ENCODE results near the gene PARP15. TPM values are rescaled to one million over a fixed set of nuclear protein-coding genes. Genes with fewer than 3 reads are reported as not detected.

Gene PARP15
- 10 to 100 TPM; 10.3 to 11.3 TPM for total RNA-seq

DNA sequence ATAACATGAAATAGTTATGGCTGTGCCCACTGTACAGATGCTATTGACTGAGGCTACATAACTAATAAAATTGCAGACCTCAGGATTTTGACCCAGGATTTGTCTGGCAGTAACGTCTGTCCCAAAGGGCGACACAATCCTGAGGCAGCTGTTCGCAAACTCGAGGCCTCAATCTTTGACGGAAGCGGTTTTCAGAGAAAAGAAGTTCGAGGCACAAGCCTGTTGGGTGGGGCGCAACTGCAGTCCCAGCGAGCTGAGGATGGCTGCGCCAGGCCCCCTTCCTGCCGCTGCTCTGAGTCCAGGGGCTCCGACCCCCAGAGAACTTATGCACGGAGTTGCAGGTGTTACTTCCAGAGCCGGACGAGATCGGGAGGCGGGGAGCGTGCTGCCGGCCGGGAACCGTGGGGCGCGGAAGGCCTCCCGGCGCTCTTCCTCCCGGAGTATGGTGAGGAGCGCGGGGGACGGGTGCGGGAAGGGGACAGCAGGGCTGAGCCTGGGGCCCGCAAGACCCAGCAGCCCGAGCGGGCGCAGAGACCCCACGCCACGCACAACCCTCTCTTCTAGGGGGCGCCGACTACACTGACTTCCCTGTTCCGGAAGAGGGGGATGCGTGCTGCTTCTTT, at the start of gene PARP15:
Gene PARP15 (plus strand): TSS at position 242 of the 623 bp plus-strand sequence. CDS start 18 bp downstream, at position 260.
- POLR2A ChIA-PET = interaction anchor here (1.3 kb wide), 1 partner anchor 13 kb away, joined by 4 read pairs; the partner anchor contains the start of genes DTX3L and PARP9
- CTCF ChIA-PET = interaction anchor here (1.0 kb wide), 1 partner anchor 51 kb away, joined by 3 read pairs; no protein-coding TSS in a partner anchor

DNA sequence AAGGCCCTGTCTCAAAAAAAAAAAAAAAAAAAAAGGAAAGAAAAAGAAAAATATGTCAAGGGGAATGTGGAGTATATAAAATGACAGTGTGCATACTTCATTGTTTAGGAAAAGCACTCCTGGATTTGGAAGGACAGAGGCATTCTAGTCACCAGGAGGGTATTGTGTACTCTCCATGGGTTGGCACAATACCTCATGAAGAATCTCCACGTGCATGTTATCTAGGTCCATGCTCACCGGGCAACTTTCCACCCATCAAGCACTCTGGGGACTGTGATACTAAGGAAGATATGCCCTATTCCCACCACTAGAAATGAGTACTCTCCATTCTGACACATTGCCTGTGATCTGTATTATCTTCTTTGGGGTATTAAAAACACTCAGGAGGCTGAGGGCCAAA, 47.3 kb upstream of the PARP15 start:
- CTCF ChIA-PET = no interaction called here
- POLR2A ChIA-PET = no interaction called here

DNA sequence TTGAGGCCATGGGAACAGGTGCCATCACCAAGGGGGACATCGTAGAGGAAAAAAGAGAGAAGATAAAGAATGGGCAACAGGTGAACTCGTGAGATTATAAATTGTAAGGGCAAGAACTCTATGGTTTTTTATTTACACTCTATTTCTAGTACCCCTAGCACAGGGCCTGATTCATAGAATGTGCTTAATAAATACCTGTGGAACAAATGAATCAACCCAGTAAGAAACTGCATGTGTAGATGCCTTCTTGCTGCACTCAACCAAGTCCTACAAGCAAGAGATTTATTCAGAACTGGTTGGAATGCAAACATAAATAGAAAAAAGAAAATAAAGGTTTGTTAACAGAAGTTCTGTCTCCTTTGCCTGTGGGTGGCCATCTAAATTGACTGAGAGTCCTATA, 44.0 kb upstream of the PARP15 start:
- POLR2A ChIA-PET = interaction anchor here (2.0 kb wide), 1 partner anchor 19 kb away, joined by 15 read pairs; the partner anchor contains the start of gene KPNA1
- CTCF ChIA-PET = interaction anchor here (1.1 kb wide), 1 partner anchor 146 kb away, joined by 5 read pairs; no protein-coding TSS in a partner anchor

DNA sequence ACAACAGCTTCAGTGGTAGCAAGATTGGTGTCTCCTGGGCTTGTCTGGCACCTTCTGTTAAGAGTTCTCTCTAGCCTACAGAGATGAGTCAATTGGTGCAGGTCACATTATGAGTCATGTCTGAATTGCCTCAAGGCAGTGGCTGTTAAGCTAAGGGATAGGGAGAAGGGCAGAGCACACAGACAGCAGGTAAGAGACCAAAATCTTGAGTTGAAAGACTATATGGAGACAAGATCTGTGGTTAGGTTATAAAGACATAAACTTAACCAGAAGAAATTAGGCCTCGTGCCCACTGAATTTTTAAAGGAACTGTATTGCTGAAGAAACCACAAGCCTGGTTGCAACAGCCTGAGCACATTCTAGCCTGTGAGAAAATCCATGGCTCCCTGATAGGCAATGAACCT, 43.5 kb upstream of the PARP15 start:
- ChIA-PET CTCF (interaction anchor here (1.1 kb wide), 1 partner anchor 146 kb away, joined by 5 read pairs; no protein-coding TSS in a partner anchor), POLR2A (interaction anchor here (2.0 kb wide), 1 partner anchor 19 kb away, joined by 15 read pairs; the partner anchor contains the start of gene KPNA1)

DNA sequence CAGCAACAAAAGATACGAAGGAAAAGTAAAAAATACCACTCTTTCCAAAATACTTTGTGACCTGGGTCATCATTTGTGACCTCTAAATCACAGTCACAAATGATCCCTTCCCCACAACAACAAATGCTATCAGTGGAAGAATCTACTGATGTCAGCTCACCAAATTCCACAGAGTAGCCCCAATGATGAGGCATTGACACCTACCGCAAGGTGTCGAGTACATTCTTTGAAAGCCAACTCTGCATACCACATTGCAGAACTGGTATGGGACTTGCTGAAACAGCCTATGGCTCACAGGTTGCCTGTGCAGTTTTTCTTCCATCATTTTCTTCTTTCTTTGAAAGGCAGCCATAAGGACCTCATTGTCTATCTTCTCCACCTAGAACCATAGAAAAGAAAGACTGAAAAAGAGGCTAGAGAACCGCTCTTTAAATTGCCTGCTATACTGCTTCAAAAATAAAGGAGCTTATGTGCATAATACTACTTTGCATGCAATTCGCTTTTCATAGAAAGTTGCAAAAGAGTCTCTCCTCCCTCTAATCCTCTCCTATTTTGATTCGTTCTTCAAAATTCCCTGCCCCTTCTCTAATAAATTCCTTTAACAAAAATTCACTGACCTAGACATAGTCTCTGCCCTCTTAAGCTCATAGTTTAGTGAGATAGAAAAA, 41.4 kb upstream of the PARP15 start:
- ChIA-PET POLR2A (no interaction called here), CTCF (interaction anchor here (1.1 kb wide), 1 partner anchor 142 kb away, joined by 4 read pairs; no protein-coding TSS in a partner anchor)

DNA sequence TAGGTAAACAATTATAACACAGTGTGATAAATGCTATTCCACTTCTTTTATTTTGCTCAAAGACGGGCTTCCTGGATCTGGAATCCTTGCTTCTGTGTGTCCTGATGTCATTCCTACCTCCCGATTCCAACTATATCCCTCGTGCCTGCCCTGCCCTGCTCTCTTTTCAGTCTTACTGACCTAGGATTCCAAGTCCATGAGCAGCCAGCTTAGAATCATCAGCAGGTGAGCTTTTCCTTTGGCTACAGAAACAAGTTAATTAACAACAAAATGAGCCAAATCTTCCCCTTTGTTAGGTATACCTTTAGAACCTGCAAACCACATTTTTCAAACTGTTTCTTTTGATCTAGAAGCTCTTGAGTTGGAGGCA, 40.8 kb upstream of the PARP15 start:
- POLR2A ChIA-PET = no interaction called here
- CTCF ChIA-PET = interaction anchor here (1.1 kb wide), 1 partner anchor 142 kb away, joined by 4 read pairs; no protein-coding TSS in a partner anchor

DNA sequence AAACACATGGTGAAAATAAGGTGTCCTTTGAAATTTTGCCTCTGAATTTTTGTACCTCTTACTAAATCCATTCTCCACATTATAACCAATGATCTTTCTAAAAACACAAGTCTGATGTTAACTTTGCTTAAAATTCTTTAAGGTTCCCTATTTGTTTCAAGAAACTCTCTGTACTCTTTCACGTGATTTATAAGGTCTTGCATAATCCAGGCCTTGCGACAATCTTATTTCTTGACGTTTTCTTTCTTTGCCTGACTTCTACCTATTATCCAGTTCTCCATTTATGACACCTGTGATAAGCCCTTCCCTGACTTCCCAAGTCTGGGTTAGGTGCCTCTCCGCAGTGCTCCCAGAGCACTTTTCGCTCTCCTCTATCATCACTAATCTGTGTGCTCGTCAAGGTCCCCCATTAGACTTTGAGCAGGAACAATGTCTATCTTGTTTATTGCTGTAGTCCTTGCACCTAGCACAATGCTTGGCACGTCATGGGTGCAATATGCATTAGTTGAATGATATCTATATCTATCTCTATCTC, 38.4 kb upstream of the PARP15 start:
- CTCF ChIA-PET = no interaction called here
- POLR2A ChIA-PET = no interaction called here

DNA sequence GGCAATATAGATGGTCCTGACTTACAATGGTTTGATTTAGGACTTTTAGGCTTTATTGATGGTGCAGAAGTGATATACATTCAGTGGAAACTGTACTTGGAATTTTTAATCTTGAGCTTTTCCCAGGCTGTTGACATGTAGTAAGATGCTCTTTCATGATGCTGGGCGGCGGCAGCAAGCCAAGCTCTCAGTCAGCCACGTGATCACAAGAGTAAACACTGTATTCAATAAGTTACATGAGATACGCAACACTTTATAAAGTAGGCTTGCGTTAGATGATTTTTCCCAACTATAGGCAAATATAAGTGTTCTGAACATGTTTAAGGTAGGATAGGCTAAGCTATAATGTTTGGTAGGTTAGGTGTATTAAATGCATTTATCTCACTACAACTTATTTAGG, 31.3 kb upstream of the PARP15 start:
- ChIA-PET CTCF (interaction anchor here (1.1 to 1.4 kb wide), 2 partner anchors 14 to 38 kb away, joined by 3 read pairs; no protein-coding TSS in a partner anchor), POLR2A (no interaction called here)

DNA sequence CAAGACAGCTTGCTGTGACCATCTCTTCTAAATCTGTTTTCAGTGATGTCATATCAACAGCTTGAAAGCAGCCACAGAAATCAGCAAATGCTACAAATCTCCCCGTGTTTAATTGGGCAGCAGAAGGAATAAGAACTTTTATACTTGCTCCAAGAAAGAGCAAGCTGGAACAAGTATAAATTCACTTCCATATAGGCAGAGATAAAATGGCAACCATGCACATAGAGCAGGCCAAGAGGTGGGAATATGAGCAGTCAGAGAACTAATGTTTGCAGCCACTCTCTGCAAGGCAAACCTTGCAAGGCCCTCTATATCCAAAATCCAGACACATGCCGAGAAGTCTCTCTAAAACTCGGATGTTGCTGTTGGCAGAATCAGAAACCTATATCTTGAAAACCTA, 29.4 kb upstream of the PARP15 start:
- ChIA-PET POLR2A (no interaction called here), CTCF (no interaction called here)

DNA sequence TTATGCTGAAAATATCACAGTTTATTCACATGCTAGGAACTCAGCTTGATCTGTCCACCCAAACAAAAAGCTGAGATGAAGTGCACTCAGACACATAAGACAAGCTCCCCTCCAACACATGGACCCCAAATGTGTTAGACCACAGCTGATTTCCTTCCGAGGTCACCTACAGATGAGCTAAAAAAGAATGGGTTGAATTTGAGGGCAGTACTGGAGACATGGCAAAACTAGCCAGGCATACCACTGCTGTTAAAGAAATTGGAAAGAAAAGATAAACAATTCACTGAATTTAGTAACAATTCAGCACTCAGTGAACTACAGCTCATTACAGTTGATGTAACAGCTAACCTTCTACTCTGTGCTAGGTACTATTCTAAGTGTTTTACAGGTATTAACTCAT, 28.8 kb upstream of the PARP15 start:
- POLR2A ChIA-PET = no interaction called here
- CTCF ChIA-PET = no interaction called here

DNA sequence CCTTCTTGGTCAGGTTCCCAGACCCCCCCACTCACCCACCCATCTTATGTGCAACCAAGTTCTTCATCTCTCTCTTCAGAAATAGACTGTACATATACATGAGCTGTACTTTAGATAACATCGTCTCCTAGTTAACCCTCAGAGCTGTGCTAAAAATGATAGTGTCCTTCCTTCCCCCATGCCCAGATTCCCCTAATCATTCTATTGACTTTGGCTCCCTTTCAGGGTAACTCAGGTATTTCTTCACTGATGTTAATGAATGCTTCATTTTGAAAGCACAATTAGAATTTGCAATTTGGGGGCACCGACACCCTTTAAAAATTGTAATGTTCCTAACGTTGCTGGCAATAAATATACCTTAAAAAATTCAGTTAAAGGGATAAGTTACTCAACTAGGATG, 24.3 kb upstream of the PARP15 start:
- CTCF ChIA-PET = no interaction called here
- POLR2A ChIA-PET = no interaction called here

DNA sequence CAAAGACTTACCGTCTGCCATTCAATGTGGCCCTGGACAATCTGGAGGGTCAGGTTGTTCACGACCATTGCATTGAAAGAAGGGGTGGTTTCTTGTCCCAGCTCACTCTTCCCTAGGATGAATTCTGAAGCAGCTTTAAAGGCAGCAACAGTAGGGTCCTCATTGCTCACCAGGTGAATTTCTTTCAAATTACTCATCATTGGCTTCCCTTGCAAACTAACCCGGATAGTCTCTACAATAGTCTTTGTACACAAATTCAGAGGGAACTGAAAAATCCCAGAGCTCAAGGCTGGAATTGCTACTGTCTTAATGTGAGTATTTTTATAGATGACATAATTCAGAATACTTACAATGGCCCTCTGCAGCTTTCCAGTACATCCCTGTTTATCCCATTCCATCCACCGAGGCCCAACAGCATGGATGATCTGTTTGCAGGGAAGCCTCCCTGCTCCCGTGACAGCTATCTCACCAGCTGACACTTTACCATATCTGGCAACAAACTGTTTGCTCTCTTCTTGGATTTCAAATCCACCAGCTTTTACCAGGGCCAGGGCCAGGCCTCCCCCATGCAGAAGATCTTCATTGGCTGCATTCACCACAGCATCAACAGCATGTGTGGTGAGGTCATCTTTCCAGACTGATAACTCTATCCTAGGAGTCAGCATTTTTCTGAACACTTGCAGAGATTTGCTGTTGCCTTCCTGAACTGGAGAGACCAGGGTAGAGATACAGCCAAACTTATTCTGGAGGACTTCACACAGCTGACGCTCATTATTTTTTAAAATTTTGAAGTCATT, 22.0 kb upstream of the PARP15 start:
- POLR2A ChIA-PET = no interaction called here
- CTCF ChIA-PET = interaction anchor here (8.8 kb wide), 1 partner anchor 124 kb away, joined by 69 read pairs; the partner anchor contains the start of gene PARP14

DNA sequence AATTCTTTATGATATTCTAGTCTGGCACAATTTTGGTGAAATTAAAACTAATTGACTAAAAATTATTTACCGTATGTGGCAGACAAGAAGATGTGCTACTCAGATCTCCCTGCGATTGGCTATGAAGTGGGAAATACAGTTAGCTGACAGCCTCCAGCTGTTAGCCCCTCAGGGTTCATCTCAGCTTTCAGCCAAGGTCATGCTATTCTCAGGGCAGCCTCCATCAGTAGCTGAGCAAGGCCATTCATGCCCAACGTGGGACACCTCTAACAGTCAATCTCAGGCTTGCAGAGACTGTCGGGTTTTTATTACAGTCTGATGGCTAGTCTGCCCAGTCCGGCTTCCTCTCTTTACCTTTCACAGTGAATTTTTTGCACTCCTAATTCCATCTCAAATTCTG, 20.1 kb upstream of the PARP15 start:
- ChIA-PET POLR2A (no interaction called here), CTCF (interaction anchor here (8.8 kb wide), 1 partner anchor 122 kb away, joined by 69 read pairs; the partner anchor contains the start of gene PARP14)

DNA sequence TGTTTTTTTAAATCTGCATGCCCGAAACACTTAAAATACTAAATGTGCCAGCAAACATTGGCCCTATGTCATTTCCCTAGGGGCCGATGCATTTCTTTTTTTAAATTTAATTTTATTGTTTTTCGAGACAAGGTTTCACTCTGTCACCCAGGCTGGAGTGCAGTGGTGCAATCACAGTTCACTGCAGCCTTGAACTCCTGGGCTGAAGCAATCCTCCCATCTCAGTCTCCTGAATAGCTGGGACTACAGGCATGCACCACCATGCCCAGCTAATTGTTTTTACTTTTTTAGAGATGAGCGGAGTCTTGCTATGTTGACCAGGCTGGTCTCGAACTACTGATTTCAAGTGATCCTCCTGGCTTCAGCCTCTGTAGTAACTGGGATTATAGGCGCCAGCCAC, 18.8 kb upstream of the PARP15 start:
- POLR2A ChIA-PET = no interaction called here
- CTCF ChIA-PET = interaction anchor here (8.8 kb wide), 1 partner anchor 121 kb away, joined by 69 read pairs; the partner anchor contains the start of gene PARP14

DNA sequence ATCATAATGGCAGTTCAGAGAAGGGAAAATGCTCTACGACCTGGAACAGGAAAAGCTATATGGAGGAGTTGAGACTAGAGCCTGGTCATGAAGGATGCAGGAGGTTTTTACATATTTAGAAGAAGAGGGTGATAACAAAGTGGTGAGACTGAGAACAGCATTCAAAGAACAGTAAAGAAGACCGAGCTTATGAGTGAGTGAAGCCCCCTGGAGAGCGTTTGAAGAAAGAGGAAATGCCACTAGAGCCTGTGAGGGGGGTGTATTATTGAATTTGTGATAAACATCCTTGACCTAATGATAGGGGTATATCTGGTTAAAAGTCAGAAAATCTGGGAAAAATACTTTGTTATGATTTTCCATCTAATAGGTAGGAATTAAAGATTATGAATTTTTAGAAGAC, 17.5 kb upstream of the PARP15 start:
- POLR2A ChIA-PET = no interaction called here

DNA sequence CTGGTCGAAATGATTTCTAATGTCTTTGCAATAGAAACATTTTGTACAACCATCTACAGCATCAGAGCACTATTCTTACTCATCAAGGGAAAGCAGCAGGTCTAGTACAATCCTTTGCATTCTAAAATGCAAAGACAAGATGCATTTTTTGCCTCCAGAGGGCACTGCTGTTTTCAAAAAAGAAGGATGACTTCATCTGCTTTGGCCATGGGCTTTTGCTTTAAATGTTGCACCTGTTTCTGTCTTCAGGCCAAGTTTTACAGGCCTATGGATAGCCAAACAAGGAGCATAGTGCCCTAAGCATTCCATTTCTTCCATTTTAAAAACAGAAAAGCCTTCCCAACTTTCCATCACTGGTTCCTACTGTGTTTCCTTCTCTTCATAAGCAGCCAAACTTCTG, 16.8 kb upstream of the PARP15 start:
- ChIA-PET POLR2A (no interaction called here), CTCF (interaction anchor here (8.8 kb wide), 1 partner anchor 118 kb away, joined by 69 read pairs; the partner anchor contains the start of gene PARP14)

More for the DNA sequence above, 17.5 kb upstream of the PARP15 start:
- CTCF ChIA-PET = interaction anchor here (0.8 to 8.8 kb wide), 2 partner anchors 67 to 119 kb away, joined by 4 to 69 read pairs; partner anchors contain the start of gene PARP14

DNA sequence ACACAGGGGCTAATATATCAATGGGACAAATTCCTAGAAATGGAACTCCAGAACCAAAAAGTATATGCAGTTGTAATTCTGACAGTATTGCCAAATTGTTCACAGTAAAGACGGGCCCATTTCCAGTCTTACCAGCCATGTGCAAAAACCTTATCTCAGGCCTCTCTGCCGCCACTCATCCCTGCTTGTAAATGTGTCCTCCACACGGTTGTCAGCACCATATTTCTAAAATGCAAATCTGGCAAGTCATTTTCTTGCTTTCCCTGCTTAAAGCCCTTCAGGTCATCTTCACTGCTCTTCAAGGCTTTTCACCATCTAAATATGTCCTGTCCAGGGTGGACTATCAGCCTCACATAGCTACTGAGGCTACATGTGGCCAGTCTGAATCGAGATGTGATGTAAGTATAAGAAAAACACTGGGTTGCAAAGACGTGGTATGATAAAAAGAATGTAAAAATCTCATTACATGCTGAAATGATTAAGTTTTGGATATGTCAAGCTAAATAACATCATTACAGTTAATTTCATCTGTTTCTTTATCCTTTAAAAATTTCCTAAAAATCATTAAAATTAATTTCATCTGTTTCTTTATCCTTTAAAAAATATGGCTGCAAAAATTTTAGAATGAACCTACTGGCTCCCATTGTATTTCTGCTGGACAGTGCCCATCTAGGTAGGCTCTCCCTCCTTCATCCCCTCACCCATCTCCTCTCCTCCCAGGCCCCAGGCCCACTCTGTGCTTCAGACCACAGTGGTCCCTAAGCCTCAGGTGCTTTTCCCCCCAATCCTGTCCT, 14.3 kb upstream of the PARP15 start:
- ChIA-PET POLR2A (interaction anchor here (0.5 to 1.0 kb wide), 2 partner anchors 116 to 461 kb away, joined by 3 to 6 read pairs; no protein-coding TSS in a partner anchor), CTCF (interaction anchor here (8.8 kb wide), 1 partner anchor 116 kb away, joined by 69 read pairs; the partner anchor contains the start of gene PARP14)

DNA sequence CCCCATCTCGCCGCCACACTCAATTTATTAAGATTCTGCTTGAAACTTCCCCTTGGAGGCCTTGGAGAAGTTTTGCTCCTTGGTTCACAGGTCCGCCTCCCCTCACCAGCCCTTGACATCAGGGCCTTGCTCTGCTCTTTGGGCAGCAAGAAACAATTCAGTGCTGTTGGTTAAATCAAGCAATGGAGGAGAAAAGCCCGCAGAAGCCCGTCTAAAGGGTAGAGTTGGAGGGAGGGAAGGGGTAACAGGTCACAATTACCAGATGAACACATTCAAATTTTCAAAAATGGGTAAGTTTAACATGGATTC, 13.8 kb upstream of the PARP15 start:
- CTCF ChIA-PET = interaction anchor here (1.1 to 8.8 kb wide), 3 partner anchors 10 to 116 kb away, joined by 3 to 69 read pairs (median 22); partner anchors contain the start of gene PARP14
- POLR2A ChIA-PET = interaction anchor here (1.1 to 1.5 kb wide), 3 partner anchors 14 to 117 kb away, joined by 4 to 14 read pairs (median 6); partner anchors contain the start of genes PARP14 and PARP15
